GM18499 (cell line): Measurements from ENCODE around the gene ATP1A3.
"Not testable (repeated sequence)": the region's sequence is repeated elsewhere in the genome, so short reads cannot be mapped to it uniquely, and the experiment has no call there.

Experiments
- ATAC-seq: cut with Tn5 transposase; IDR thresholded peaks from one replicate; pipeline ENCODE4 v1.9.1; 2021; ENCODE audit warnings: moderate number of reproducible peaks; ENCODE audit not compliant: insufficient read depth, unreplicated experiment

ATP1A3 gene

GRCh38 chr19:42012747-42013146 is 18.7 kb upstream of the ATP1A3 start:
- ATAC-seq: not testable (repeated sequence)

- no peak for ATAC-seq
Measured at GRCh38 chr19:42010245-42011126, 16.5 kb upstream of the ATP1A3 start.

GRCh38 chr19:42006569-42006968 is 12.5 kb upstream of the ATP1A3 start:
- ATAC-seq: no peak

GRCh38 chr19:42005504-42005903 is 11.5 kb upstream of the ATP1A3 start:
- ATAC-seq: no peak

GRCh38 chr19:42003506-42004294 is 9.7 kb upstream of the ATP1A3 start:
- ATAC-seq: no peak

- no peak for ATAC-seq
Measured at GRCh38 chr19:41999878-42000208, 5.8 kb upstream of the ATP1A3 start.

- ATAC-seq: no peak
Measured at GRCh38 chr19:41999071-41999877, 5.2 kb upstream of the ATP1A3 start.

GRCh38 chr19:41998246-41999020 is 4.4 kb upstream of the ATP1A3 start:
- ATAC-seq: no peak

GRCh38 chr19:41997851-41998229 is 3.8 kb upstream of the ATP1A3 start:
- no peak for ATAC-seq

GRCh38 chr19:41997121-41997850 is 3.3 kb upstream of the ATP1A3 start:
- ATAC-seq: no peak

GRCh38 chr19:41995959-41996797 is 2.1 kb upstream of the ATP1A3 start:
- no peak for ATAC-seq

- no peak for ATAC-seq
Measured at GRCh38 chr19:41994994-41995958, 1.2 kb upstream of the ATP1A3 start.

- no peak for ATAC-seq
Measured at GRCh38 chr19:41994521-41994971, 516 bp upstream of the ATP1A3 start.

- not testable (repeated sequence) for ATAC-seq
Measured at GRCh38 chr19:41991925-41992569, 2.0 kb downstream of the ATP1A3 start.

GRCh38 chr19:41991025-41991424 is 3.0 kb downstream of the ATP1A3 start:
- no peak for ATAC-seq

- no peak for ATAC-seq
Measured at GRCh38 chr19:41990615-41991014, 3.4 kb downstream of the ATP1A3 start.

- ATAC-seq: no peak
Measured at GRCh38 chr19:41990028-41990427, 4.0 kb downstream of the ATP1A3 start.
